Caco-2 (cell line): Measurements from ENCODE around the gene MNAT1. TPM values are rescaled to one million over a fixed set of nuclear protein-coding genes. Genes with fewer than 3 reads are reported as not detected.

Experiments
- BruUV-seq: library from RNA; stranded (reverse); fragments of 400-500 nt; replicated peaks from 2 replicates; lab custom pipeline; 2021; lab: Mats Ljungman, UMichigan
- CTCF ChIA-PET: fragments of 300-600 bp; sonication (Branson Sonifier 250); formaldehyde crosslinking; loops from one replicate; lab custom pipeline; 2022; ENCODE audit warnings: antibody characterized with exemption; lab: Charles Lee
- POLR2A ChIA-PET: fragments of 300-600 bp; sonication (Branson Sonifier 250); formaldehyde crosslinking; loops from one replicate; lab custom pipeline; 2022; ENCODE audit warnings: antibody characterized with exemption; lab: Charles Lee
- DNase-seq, 2 experiments: peaks; one replicate each; pipeline versions ENCODE4 v3.0.0 to v3.0.0-alpha.2; 2020 to 2022
- H3K27me3 ChIP-seq: replicated peaks from 2 replicates; pipeline ENCODE4 v1.6.0; 2011; ENCODE audit warnings: low read length; ENCODE audit not compliant: control insufficient read depth, insufficient read depth
- H3K36me3 ChIP-seq: 2 replicates; pipeline ENCODE4 v1.5.1; 2011; ENCODE audit warnings: low read length; ENCODE audit not compliant: control insufficient read depth, insufficient read depth
- H3K4me1 ChIP-seq: fragments of 250-450 bp; sonication (Bioruptor Pico); 2 replicates; pipeline ENCODE4 v1.5.1; 2020; ENCODE audit warnings: mild to moderate bottlenecking
- H3K4me3 ChIP-seq: 2 replicates; pipeline ENCODE4 v1.5.1; 2011; ENCODE audit warnings: low read depth, mild to moderate bottlenecking, control low read depth, low read length
- H3K9me3 ChIP-seq: fragments of 250-450 bp; sonication (Bioruptor Pico); 2 replicates; pipeline ENCODE4 v1.5.1; 2020; ENCODE audit warnings: mild to moderate bottlenecking, moderate library complexity
- H3K27ac Mint-ChIP-seq: one replicate; pipeline ENCODE4 v1.8.0; 2022; ENCODE audit warnings: mixed read lengths; ENCODE audit not compliant: unreplicated experiment
- H3K27me3 Mint-ChIP-seq: one replicate; pipeline ENCODE4 v1.8.0; 2022; ENCODE audit warnings: mixed read lengths; ENCODE audit not compliant: insufficient read depth, unreplicated experiment
- H3K36me3 Mint-ChIP-seq: one replicate; pipeline ENCODE4 v1.8.0; 2022; ENCODE audit warnings: mild to moderate bottlenecking, mixed read lengths; ENCODE audit not compliant: insufficient read depth, unreplicated experiment
- H3K4me1 Mint-ChIP-seq: one replicate; pipeline ENCODE4 v1.8.0; 2022; ENCODE audit warnings: low read depth, mixed read lengths; ENCODE audit not compliant: unreplicated experiment
- H3K4me3 Mint-ChIP-seq: one replicate; pipeline ENCODE4 v1.8.0; 2022; ENCODE audit warnings: mild to moderate bottlenecking, moderate library complexity, mixed read lengths; ENCODE audit not compliant: unreplicated experiment
- H3K9me3 Mint-ChIP-seq: one replicate; pipeline ENCODE4 v1.8.0; 2022; ENCODE audit warnings: mixed read lengths; ENCODE audit not compliant: unreplicated experiment
- CTCF ChIP-seq, 2 experiments: fragments of 200-600 bp in 1 of 2; IDR thresholded peaks; 1 replicate in 1 of 2; 2 replicates in 1 of 2; pipeline versions ENCODE4 v1.5.1 to v1.8.0; 2011 to 2022; ENCODE audit warnings: antibody characterized with exemption in 1 of 2, control low read depth in 1 of 2, inconsistent platforms in 1 of 2, low read depth in 1 of 2, low read length in 1 of 2, mild to moderate bottlenecking in 1 of 2, moderate library complexity in 1 of 2; ENCODE audit not compliant: insufficient read depth in 1 of 2, severe bottlenecking in 1 of 2, unreplicated experiment in 1 of 2
- intact Hi-C: fragments of 100-400 bp; cut with micrococcal nuclease; formaldehyde crosslinking; loops from one replicate; pipeline ENCODE4 v1.10.0; 2022; ENCODE audit not compliant: unreplicated experiment
- total RNA-seq: library from RNA; stranded (reverse); gene quantifications from 2 replicates; pipeline ENCODE4 v1.2.3, GENCODE V29; 2022

Gene MNAT1
- total RNA-seq, 1 experiment from 2014 or later, result 36.4 TPM

DNA sequence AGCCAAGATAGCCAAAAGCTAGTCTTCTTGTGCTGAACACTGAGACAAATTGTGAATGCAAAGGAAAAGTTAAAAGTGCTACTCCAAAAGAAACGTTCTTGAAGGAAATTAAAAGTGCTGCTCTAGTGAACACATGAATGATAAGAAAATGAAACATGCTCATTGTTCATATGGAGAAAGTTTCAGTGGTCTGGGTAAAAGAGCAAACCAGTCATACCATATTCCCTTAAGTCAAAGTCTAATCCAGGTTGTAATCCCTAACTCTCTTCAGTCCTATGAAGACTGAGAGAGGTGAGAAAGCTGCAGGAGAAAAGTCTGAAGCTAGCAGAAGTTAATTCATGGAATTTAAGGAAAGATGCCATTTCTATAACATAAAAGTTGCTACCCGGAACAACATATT lies 121.5 kb downstream of the MNAT1 start:
- TF ChIP-seq CTCF (IDR thresholded peaks at IDR 0.05; ENCODE audit: insufficient read depth in 1 of 2, low read depth in 1 of 2, low read length in 1 of 2, severe bottlenecking in 1 of 2, unreplicated experiment in 1 of 2), result no peak
- no peaks in the 10 kb centered on the region for H3K36me3 Mint-ChIP-seq
- H3K27me3 ChIP-seq, result no peaks in the 10 kb centered on the region
- no peaks in the 10 kb centered on the region for H3K27me3 Mint-ChIP-seq
- DNase-seq, result no peak
- POLR2A ChIA-PET, result no interaction called here
- no peaks in the 10 kb centered on the region for H3K4me1 Mint-ChIP-seq
- H3K4me1 ChIP-seq, result peaks cover 2% of the 10 kb centered on the region
- H3K9me3 ChIP-seq, result no peaks in the 10 kb centered on the region
- no peaks in the 10 kb centered on the region for H3K36me3 ChIP-seq
- no peak overlapping the region for H3K4me3 ChIP-seq
- peaks cover 8% of the 10 kb centered on the region for H3K9me3 Mint-ChIP-seq
- BruUV-seq, result no TSS peak
- H3K4me3 Mint-ChIP-seq, result no peak overlapping the region
- CTCF ChIA-PET, result no interaction called here
- no peak overlapping the region for H3K27ac Mint-ChIP-seq
- intact Hi-C loops, result no loop called here

DNA sequence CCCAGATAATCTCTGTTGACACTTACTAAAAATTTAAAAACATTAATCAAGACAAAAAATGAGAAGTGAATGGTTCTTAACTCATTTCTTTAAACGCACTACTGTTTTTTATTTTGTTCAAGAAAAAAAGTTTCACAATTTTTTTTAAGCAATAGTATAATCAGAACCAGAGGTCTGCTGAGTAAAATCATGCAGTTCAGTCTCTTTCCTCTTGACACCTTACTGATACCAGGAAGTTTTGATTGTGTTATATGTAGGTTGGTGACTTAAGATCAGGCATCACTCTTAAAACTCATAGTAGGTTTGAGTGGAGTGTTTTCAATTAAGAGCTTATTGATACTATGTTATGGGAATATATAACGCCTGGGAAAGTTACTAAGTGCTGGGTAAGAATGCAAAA lies 125.0 kb downstream of the MNAT1 start:
- H3K27ac Mint-ChIP-seq, result no peak overlapping the region
- Histone ChIP-seq H3K4me1 (peaks cover 14% of the 10 kb centered on the region), H3K27me3 (no peaks in the 10 kb centered on the region), H3K4me3 (no peak overlapping the region), H3K36me3 (no peaks in the 10 kb centered on the region), H3K9me3 (no peaks in the 10 kb centered on the region)
- no peaks in the 10 kb centered on the region for H3K36me3 Mint-ChIP-seq
- H3K9me3 Mint-ChIP-seq, result no peaks in the 10 kb centered on the region
- no TSS peak for BruUV-seq
- no peak for DNase-seq
- CTCF ChIA-PET, result no interaction called here
- POLR2A ChIA-PET, result no interaction called here
- intact Hi-C loops, result no loop called here
- no peak for TF ChIP-seq CTCF (IDR thresholded peaks at IDR 0.05; ENCODE audit: insufficient read depth in 1 of 2, low read depth in 1 of 2, low read length in 1 of 2, severe bottlenecking in 1 of 2, unreplicated experiment in 1 of 2)
- no peak overlapping the region for H3K4me3 Mint-ChIP-seq
- peaks cover 19% of the 10 kb centered on the region for H3K4me1 Mint-ChIP-seq
- no peaks in the 10 kb centered on the region for H3K27me3 Mint-ChIP-seq

GRCh38 chr14:60861545-60862140 lies 127.1 kb downstream of the MNAT1 start:
- BruUV-seq, result no TSS peak
- no peak overlapping the region for H3K27ac Mint-ChIP-seq
- no peak overlapping the region for H3K4me3 Mint-ChIP-seq
- intact Hi-C loops, result no loop called here
- peak in 1 of 2 experiments; percentile 5 for DNase-seq
- POLR2A ChIA-PET, result no interaction called here
- H3K9me3 Mint-ChIP-seq, result no peaks in the 10 kb centered on the region
- Histone ChIP-seq H3K4me1 (peaks cover 14% of the 10 kb centered on the region), H3K9me3 (no peaks in the 10 kb centered on the region), H3K36me3 (no peaks in the 10 kb centered on the region), H3K27me3 (no peaks in the 10 kb centered on the region), H3K4me3 (no peak overlapping the region)
- CTCF ChIA-PET, result no interaction called here
- peaks cover 19% of the 10 kb centered on the region for H3K4me1 Mint-ChIP-seq
- TF ChIP-seq CTCF (IDR thresholded peaks at IDR 0.05; ENCODE audit: insufficient read depth in 1 of 2, low read depth in 1 of 2, low read length in 1 of 2, severe bottlenecking in 1 of 2, unreplicated experiment in 1 of 2), result no peak
- no peaks in the 10 kb centered on the region for H3K27me3 Mint-ChIP-seq
- H3K36me3 Mint-ChIP-seq, result no peaks in the 10 kb centered on the region
